ENCODE results near the gene VTN. TPM values are rescaled to one million over a fixed set of nuclear protein-coding genes. Genes with fewer than 3 reads are reported as not detected.
"Not testable (repeated sequence)": the region's sequence is repeated elsewhere in the genome, so short reads cannot be mapped to it uniquely, and the experiment has no call there.

VTN gene
- total RNA-seq, 3 donors from 2014 or later, result 0.60 to 1.1 (median 0.94) TPM

DNA sequence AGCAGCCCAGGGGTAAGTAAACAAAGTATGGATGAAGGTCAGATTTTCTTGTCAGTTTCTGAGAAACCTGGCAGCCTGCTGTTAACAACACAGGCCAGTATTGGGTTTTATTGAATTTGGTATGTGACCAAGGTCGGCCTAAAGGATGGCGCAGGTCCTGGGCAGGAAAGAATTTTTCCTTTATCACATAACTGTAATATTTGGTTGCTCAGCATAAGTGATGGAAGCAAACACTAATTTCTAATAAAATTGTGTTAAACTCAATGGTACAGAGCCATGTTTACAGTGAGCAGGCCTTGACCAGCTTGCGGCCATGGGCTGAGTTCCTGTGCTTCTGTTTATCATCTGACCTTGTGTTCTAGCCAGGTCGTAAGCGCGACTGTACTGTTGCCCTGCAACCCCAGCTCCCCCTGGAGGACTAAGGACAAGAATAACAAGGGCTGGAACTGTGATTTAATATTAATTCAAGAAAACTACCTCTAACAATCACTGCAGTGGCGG, 23.3 kb downstream of the VTN start:
- Mint-ChIP-seq H3K4me3 (no peak overlapping the region), H3K4me1 (ENCODE audit: low read depth) (no peaks in the 10 kb centered on the region), H3K36me3 (ENCODE audit: insufficient read depth) (peaks cover 44% of the 10 kb centered on the region)

GRCh38 chr17:28346199-28346580, 23.9 kb downstream of the VTN start:
- ATAC-seq, result no peak
- no peak for DNase-seq
- H3K4me1 Mint-ChIP-seq (ENCODE audit: low read depth), result no peaks in the 10 kb centered on the region
- H3K9me3 Mint-ChIP-seq, result no peaks in the 10 kb centered on the region
- H3K27me3 Mint-ChIP-seq (ENCODE audit: low read depth), result no peaks in the 10 kb centered on the region
- no peak overlapping the region for H3K4me3 Mint-ChIP-seq
- H3K36me3 Mint-ChIP-seq (ENCODE audit: insufficient read depth), result peaks cover 42% of the 10 kb centered on the region

More for the DNA sequence above, 23.3 kb downstream of the VTN start:
- no peak for DNase-seq
- no peak for ATAC-seq
- no peaks in the 10 kb centered on the region for H3K27me3 Mint-ChIP-seq (ENCODE audit: low read depth)
- no peaks in the 10 kb centered on the region for H3K9me3 Mint-ChIP-seq

GRCh38 chr17:28345419-28346198, 24.5 kb downstream of the VTN start:
- Mint-ChIP-seq H3K4me3 (no peak overlapping the region), H3K4me1 (ENCODE audit: low read depth) (no peaks in the 10 kb centered on the region), H3K9me3 (no peaks in the 10 kb centered on the region), H3K36me3 (ENCODE audit: insufficient read depth) (peaks cover 37% of the 10 kb centered on the region), H3K27me3 (ENCODE audit: low read depth) (no peaks in the 10 kb centered on the region)
- no peak for ATAC-seq
- DNase-seq, result no peak

GRCh38 chr17:28344435-28344901, 25.6 kb downstream of the VTN start:
- H3K36me3 Mint-ChIP-seq (ENCODE audit: insufficient read depth), result peaks cover 35% of the 10 kb centered on the region
- ATAC-seq (no peak), DNase-seq (no peak)
- H3K9me3 Mint-ChIP-seq, result no peaks in the 10 kb centered on the region
- H3K27me3 Mint-ChIP-seq (ENCODE audit: low read depth), result no peaks in the 10 kb centered on the region
- H3K4me3 Mint-ChIP-seq, result no peak overlapping the region
- H3K4me1 Mint-ChIP-seq (ENCODE audit: low read depth), result no peaks in the 10 kb centered on the region

- Mint-ChIP-seq H3K9me3 (no peaks in the 10 kb centered on the region), H3K27me3 (ENCODE audit: low read depth) (no peaks in the 10 kb centered on the region), H3K36me3 (ENCODE audit: insufficient read depth) (peaks cover 37% of the 10 kb centered on the region), H3K4me3 (no peak overlapping the region), H3K4me1 (ENCODE audit: low read depth) (peaks cover 2% of the 10 kb centered on the region)
- no peak for DNase-seq
- no peak for ATAC-seq
Measured at GRCh38 chr17:28344011-28344410, 26.1 kb downstream of the VTN start.

DNA sequence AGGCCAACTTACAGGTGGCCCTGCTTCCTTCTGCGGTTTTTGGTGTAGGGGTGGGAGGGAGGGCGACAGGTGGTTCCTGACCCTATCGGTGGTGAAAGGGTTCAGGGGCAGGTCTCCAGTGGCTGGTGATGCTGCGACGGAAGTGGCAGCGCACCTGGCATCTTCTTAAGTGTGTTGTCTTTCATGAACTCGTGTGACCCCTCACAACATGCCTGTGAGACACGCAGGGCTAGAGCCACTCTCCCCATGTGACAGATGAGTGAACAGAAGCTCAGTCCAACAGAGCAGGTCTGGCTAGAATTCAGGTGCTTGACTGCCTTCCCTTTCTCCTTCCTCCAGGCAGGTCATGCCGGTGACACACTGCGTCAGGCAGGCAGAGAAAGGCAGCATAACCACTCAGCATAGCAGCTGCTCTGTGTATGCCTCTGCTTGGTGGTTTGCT, 26.6 kb downstream of the VTN start:
- peaks cover 4% of the 10 kb centered on the region for H3K4me1 Mint-ChIP-seq (ENCODE audit: low read depth)
- no peaks in the 10 kb centered on the region for H3K9me3 Mint-ChIP-seq
- peaks cover 37% of the 10 kb centered on the region for H3K36me3 Mint-ChIP-seq (ENCODE audit: insufficient read depth)
- H3K27me3 Mint-ChIP-seq (ENCODE audit: low read depth), result no peaks in the 10 kb centered on the region
- no peak overlapping the region for H3K4me3 Mint-ChIP-seq
- no peak for DNase-seq
- no peak for ATAC-seq

GRCh38 chr17:28342313-28342712, 27.8 kb downstream of the VTN start:
- no peak for ATAC-seq
- Mint-ChIP-seq H3K4me3 (no peak overlapping the region), H3K27me3 (ENCODE audit: low read depth) (no peaks in the 10 kb centered on the region), H3K4me1 (ENCODE audit: low read depth) (peaks cover 12% of the 10 kb centered on the region), H3K9me3 (no peaks in the 10 kb centered on the region), H3K36me3 (ENCODE audit: insufficient read depth) (peaks cover 29% of the 10 kb centered on the region)
- no peak for DNase-seq

- Mint-ChIP-seq H3K9me3 (no peaks in the 10 kb centered on the region), H3K4me3 (no peak overlapping the region), H3K36me3 (ENCODE audit: insufficient read depth) (peaks cover 25% of the 10 kb centered on the region), H3K27me3 (ENCODE audit: low read depth) (no peaks in the 10 kb centered on the region), H3K4me1 (ENCODE audit: low read depth) (peaks cover 20% of the 10 kb centered on the region)
- ATAC-seq, result no peak
- no peak for DNase-seq
Measured at GRCh38 chr17:28341516-28341915, 28.6 kb downstream of the VTN start.

DNA sequence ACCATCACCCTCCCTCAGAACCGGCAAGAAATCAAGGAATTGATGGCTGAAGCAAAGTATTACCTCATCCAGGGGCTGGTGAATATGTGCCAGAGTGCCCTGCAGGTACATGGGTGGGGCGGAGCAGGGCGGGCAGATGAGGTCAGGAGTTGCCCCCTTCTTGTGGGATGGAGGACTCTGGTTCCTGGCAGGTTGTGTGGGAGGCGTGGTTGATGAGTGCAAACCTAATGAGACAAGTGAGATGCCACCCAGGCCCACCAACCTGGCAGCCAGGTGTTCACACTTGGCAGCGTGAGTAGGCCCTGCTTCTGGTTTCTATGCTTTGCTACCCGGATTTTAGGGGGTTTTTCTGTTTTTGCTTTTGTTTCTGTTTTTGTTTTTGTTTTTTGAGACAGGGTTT, 29.7 kb downstream of the VTN start:
- H3K4me3 Mint-ChIP-seq, result no peak overlapping the region
- no peak for ATAC-seq
- H3K4me1 Mint-ChIP-seq (ENCODE audit: low read depth), result peaks cover 25% of the 10 kb centered on the region
- H3K36me3 Mint-ChIP-seq (ENCODE audit: insufficient read depth), result peaks cover 22% of the 10 kb centered on the region
- no peak for DNase-seq
- H3K27me3 Mint-ChIP-seq (ENCODE audit: low read depth), result no peaks in the 10 kb centered on the region
- H3K9me3 Mint-ChIP-seq, result no peaks in the 10 kb centered on the region

- Mint-ChIP-seq H3K36me3 (ENCODE audit: insufficient read depth) (peaks cover 22% of the 10 kb centered on the region), H3K9me3 (no peaks in the 10 kb centered on the region), H3K4me1 (ENCODE audit: low read depth) (peaks cover 31% of the 10 kb centered on the region), H3K4me3 (no peak overlapping the region), H3K27me3 (ENCODE audit: low read depth) (no peaks in the 10 kb centered on the region)
- DNase-seq, result no peak
- no peak for ATAC-seq
Measured at GRCh38 chr17:28339431-28339830, 30.7 kb downstream of the VTN start.

- not testable (repeated sequence) for ATAC-seq; H3K9me3 Mint-ChIP-seq; H3K4me3 Mint-ChIP-seq; DNase-seq; H3K27me3 Mint-ChIP-seq (ENCODE audit: low read depth)
- H3K4me1 Mint-ChIP-seq (ENCODE audit: low read depth), result peaks cover 38% of the 10 kb centered on the region
- H3K36me3 Mint-ChIP-seq (ENCODE audit: insufficient read depth), result peaks cover 17% of the 10 kb centered on the region
Measured at GRCh38 chr17:28338769-28339212, 31.3 kb downstream of the VTN start.

DNA sequence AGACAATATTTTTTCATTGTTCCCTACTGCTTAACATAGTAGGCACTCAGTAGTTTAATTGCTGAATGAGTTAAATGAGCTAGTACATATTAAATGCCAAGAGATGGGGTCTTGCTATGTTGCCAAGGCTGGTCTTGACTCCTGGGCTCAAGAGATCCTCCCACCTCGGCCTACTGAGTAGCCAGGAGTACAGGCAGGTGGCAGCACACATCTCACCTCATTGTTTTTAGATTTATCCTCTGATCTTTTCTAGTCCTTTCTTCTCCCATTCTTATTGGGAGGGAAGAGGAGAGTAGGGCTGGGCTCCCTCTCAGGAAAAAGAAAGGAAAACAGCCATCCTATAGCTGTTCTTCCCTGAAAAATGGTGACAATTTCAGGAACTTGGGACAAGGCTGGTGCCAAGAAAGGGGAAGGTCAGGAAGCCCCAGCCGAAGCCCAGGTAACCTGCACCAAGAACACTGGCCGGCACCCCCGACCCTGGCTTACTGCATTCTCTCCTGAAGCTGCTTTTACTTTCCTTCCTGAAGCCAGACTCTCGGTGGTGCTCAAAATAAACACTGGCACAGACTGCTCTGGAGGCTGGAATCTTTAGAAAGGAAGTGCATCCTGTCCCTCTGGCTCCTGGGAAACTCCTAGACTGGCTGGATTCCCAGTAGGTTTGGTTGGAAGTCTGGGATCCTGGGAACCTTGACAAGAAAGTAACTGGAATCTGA, 31.9 kb downstream of the VTN start:
- Mint-ChIP-seq H3K4me3 (peak overlapping the region; percentile 96), H3K4me1 (ENCODE audit: low read depth) (peaks cover 39% of the 10 kb centered on the region), H3K27me3 (ENCODE audit: low read depth) (no peaks in the 10 kb centered on the region), H3K36me3 (ENCODE audit: insufficient read depth) (peaks cover 14% of the 10 kb centered on the region), H3K9me3 (no peaks in the 10 kb centered on the region)
- ATAC-seq (no peak), DNase-seq (no peak)

- peak overlapping the region; percentile 96 for H3K4me3 Mint-ChIP-seq
- ATAC-seq (peak; percentile 1), DNase-seq (peak; percentile 16)
- peaks cover 11% of the 10 kb centered on the region for H3K36me3 Mint-ChIP-seq (ENCODE audit: insufficient read depth)
- no peaks in the 10 kb centered on the region for H3K9me3 Mint-ChIP-seq
- H3K27me3 Mint-ChIP-seq (ENCODE audit: low read depth), result no peaks in the 10 kb centered on the region
- H3K4me1 Mint-ChIP-seq (ENCODE audit: low read depth), result peaks cover 44% of the 10 kb centered on the region
Measured at GRCh38 chr17:28335959-28336871, 33.9 kb downstream of the VTN start.

Measured in activated T-cell treated with anti-CD3 and anti-CD28 coated beads, Interleukin-2, amount 50 U/mL, for 4 hours (primary cell).